Uterus (tissue), 4 donors: ENCODE results near the gene RNF181. TPM values are rescaled to one million over a fixed set of nuclear protein-coding genes. Genes with fewer than 3 reads are reported as not detected.

ENCODE experiments used
- DNase-seq, 2 donors: peaks; one replicate each; pipeline ENCODE4 v3.0.0-alpha.2; 2019 to 2020
- H3K27ac ChIP-seq, 2 donors: fragments of 200-600 bp; sonication (generic); 1 replicate in 1 of 2; 2 replicates in 1 of 2; pipeline ENCODE4 v1.5.1; 2016 to 2018
- H3K27me3 ChIP-seq, 2 donors: fragments of 200-600 bp; sonication (generic); one replicate each; pipeline ENCODE4 v1.5.1; 2018 to 2019; ENCODE audit warnings: control low read depth in 1 of 2
- H3K36me3 ChIP-seq, 2 donors: fragments of 200-600 bp; sonication (generic); one replicate each; pipeline ENCODE4 v1.5.1; 2019; ENCODE audit warnings: control low read depth in 1 of 2
- H3K4me1 ChIP-seq, 2 donors: fragments of 200-600 bp; sonication (generic); one replicate each; pipeline ENCODE4 v1.5.1; 2018 to 2019; ENCODE audit warnings: control low read depth in 1 of 2
- H3K4me3 ChIP-seq, 2 donors: fragments of 200-600 bp; sonication (generic); 1 replicate in 1 of 2; 2 replicates in 1 of 2; pipeline ENCODE4 v1.5.1; 2018 to 2019; ENCODE audit warnings: mild to moderate bottlenecking in 1 of 2
- H3K9me3 ChIP-seq, 2 donors: fragments of 200-600 bp; sonication (generic); one replicate each; pipeline ENCODE4 v1.5.1; 2019; ENCODE audit warnings: control low read depth in 1 of 2
- CTCF ChIP-seq, 4 experiments: fragments of 200-600 bp in 2 of 4; fragments of 450-650 bp in 2 of 4; sonication (generic) in 2 of 4; IDR thresholded peaks; one replicate each; pipeline ENCODE4 v1.5.1; 2016 to 2019; ENCODE audit warnings: antibody characterized with exemption in 4 of 4, mild to moderate bottlenecking in 2 of 4, moderate library complexity in 1 of 4
- POLR2A ChIP-seq, 2 donors: fragments of 450-650 bp; IDR thresholded peaks; one replicate each; pipeline ENCODE4 v1.6.1; 2016; ENCODE audit warnings: antibody characterized with exemption in 2 of 2, mild to moderate bottlenecking in 1 of 2, moderate library complexity in 1 of 2
- intact Hi-C: fragments of 100-400 bp; cut with DNase I; formaldehyde crosslinking; loops from one replicate; pipeline ENCODE4 v1.15.1; 2023; ENCODE audit warnings: low total_unique reads
- total RNA-seq, 4 donors: library from RNA; depleted of rRNA in 3 of 4; stranded (reverse); fragments of >200 nt in 3 of 4; gene quantifications; one replicate each; pipeline versions ENCODE4 v1.1.0 to v1.2.4, GENCODE V29; 2014 to 2023
- donor health status: DM: yes; HTN: yes; CAD: no.

RNF181 gene
- total RNA-seq, 4 donors from 2014 or later: 53.0 to 362 (median 175) TPM

GRCh38 chr2:85548608-85548900 lies 47.0 kb upstream of the RNF181 start:
- no peaks in the 10 kb centered on the region for H3K36me3 ChIP-seq
- intact Hi-C loops: no loop called here
- H3K27me3 ChIP-seq: no peaks in the 10 kb centered on the region
- H3K27ac ChIP-seq: no peak overlapping the region
- no peak for TF ChIP-seq CTCF (IDR thresholded peaks at IDR 0.05)
- no peak for TF ChIP-seq POLR2A (IDR thresholded peaks at IDR 0.05)
- H3K9me3 ChIP-seq: no peaks in the 10 kb centered on the region
- H3K4me3 ChIP-seq: no peak overlapping the region
- no peaks in the 10 kb centered on the region for H3K4me1 ChIP-seq
- DNase-seq: no peak

- Histone ChIP-seq H3K4me1 (no peaks in the 10 kb centered on the region), H3K9me3 (no peaks in the 10 kb centered on the region), H3K4me3 (no peak overlapping the region), H3K27ac (no peak overlapping the region), H3K27me3 (no peaks in the 10 kb centered on the region), H3K36me3 (no peaks in the 10 kb centered on the region)
- no peak for TF ChIP-seq POLR2A (IDR thresholded peaks at IDR 0.05)
- no peak for TF ChIP-seq CTCF (IDR thresholded peaks at IDR 0.05)
- intact Hi-C loops: no loop called here
- DNase-seq: no peak
Observed at GRCh38 chr2:85549095-85549494, 46.5 kb upstream of the RNF181 start.

GRCh38 chr2:85549826-85550225 lies 45.7 kb upstream of the RNF181 start:
- Histone ChIP-seq H3K4me3 (no peak overlapping the region), H3K27me3 (no peaks in the 10 kb centered on the region), H3K9me3 (no peaks in the 10 kb centered on the region), H3K27ac (no peak overlapping the region), H3K4me1 (no peaks in the 10 kb centered on the region), H3K36me3 (no peaks in the 10 kb centered on the region)
- TF ChIP-seq POLR2A (IDR thresholded peaks at IDR 0.05) (no peak), CTCF (IDR thresholded peaks at IDR 0.05) (no peak)
- peak in 1 of 2 donors; percentile 29 for DNase-seq
- intact Hi-C loops: no loop called here

- H3K4me3 ChIP-seq: no peak overlapping the region
- no peaks in the 10 kb centered on the region for H3K4me1 ChIP-seq
- intact Hi-C loops: no loop called here
- no peaks in the 10 kb centered on the region for H3K9me3 ChIP-seq
- no peak for TF ChIP-seq POLR2A (IDR thresholded peaks at IDR 0.05)
- TF ChIP-seq CTCF (IDR thresholded peaks at IDR 0.05): no peak
- DNase-seq: no peak
- H3K27ac ChIP-seq: peak overlapping the region; percentile 15 to 33
- no peaks in the 10 kb centered on the region for H3K27me3 ChIP-seq
- H3K36me3 ChIP-seq: no peaks in the 10 kb centered on the region
Observed at GRCh38 chr2:85550486-85550885, 45.1 kb upstream of the RNF181 start.

GRCh38 chr2:85551698-85552678 lies 43.6 kb upstream of the RNF181 start:
- Histone ChIP-seq H3K27me3 (no peaks in the 10 kb centered on the region), H3K4me1 (no peaks in the 10 kb centered on the region), H3K9me3 (no peaks in the 10 kb centered on the region), H3K4me3 (no peak overlapping the region), H3K27ac (peak overlapping the region in 1 of 2 donors; percentile 24), H3K36me3 (no peaks in the 10 kb centered on the region)
- peak; percentile 82 to 85 for DNase-seq
- TF ChIP-seq CTCF (IDR thresholded peaks at IDR 0.05): peak; percentile 81 to 97 (median 91)
- TF ChIP-seq POLR2A (IDR thresholded peaks at IDR 0.05): peak in 1 of 2 donors; percentile 16
- intact Hi-C loops: loop anchor here (2.0 kb wide), 1 partner anchor 131 kb away; no protein-coding TSS in a partner anchor
